Hematopoietic multipotent progenitor cell treated with erythropoietin and hydrocortisone succinate and interleukin-3 and kit ligand, for 6 days (in vitro differentiated cells): Measurements from ENCODE around the gene TEAD1.

Source experiments
- DNase-seq: peaks from one replicate; pipeline ENCODE4 v3.0.0-alpha.2; 2015

The TEAD1 gene

GRCh38 chr11:12793065-12793464, 118.8 kb downstream of the TEAD1 start:
- DNase-seq, result no peak

- DNase-seq, result no peak
Observed at GRCh38 chr11:12793506-12793905, 119.3 kb downstream of the TEAD1 start.

- DNase-seq, result no peak
Observed at GRCh38 chr11:12794576-12795230, 120.5 kb downstream of the TEAD1 start.

GRCh38 chr11:12797996-12798395, 123.8 kb downstream of the TEAD1 start:
- no peak for DNase-seq

- DNase-seq, result no peak
Observed at GRCh38 chr11:12798609-12799011, 124.4 kb downstream of the TEAD1 start.

- DNase-seq, result no peak
Observed at GRCh38 chr11:12799334-12799835, 125.2 kb downstream of the TEAD1 start.

- DNase-seq, result no peak
Observed at GRCh38 chr11:12800032-12800671, 125.9 kb downstream of the TEAD1 start.

- DNase-seq, result no peak
Observed at GRCh38 chr11:12800871-12801270, 126.7 kb downstream of the TEAD1 start.

GRCh38 chr11:12801976-12802375, 127.8 kb downstream of the TEAD1 start:
- no peak for DNase-seq

- DNase-seq, result no peak
Observed at GRCh38 chr11:12802418-12803085, 128.3 kb downstream of the TEAD1 start.

GRCh38 chr11:12803086-12803826, 129.0 kb downstream of the TEAD1 start:
- no peak for DNase-seq

GRCh38 chr11:12806113-12806512, 131.9 kb downstream of the TEAD1 start:
- no peak for DNase-seq

- DNase-seq, result no peak
Observed at GRCh38 chr11:12807621-12808020, 133.4 kb downstream of the TEAD1 start.

GRCh38 chr11:12808519-12808918, 134.3 kb downstream of the TEAD1 start:
- DNase-seq, result no peak

- DNase-seq, result no peak
Observed at GRCh38 chr11:12809364-12809763, 135.1 kb downstream of the TEAD1 start.

- no peak for DNase-seq
Observed at GRCh38 chr11:12809864-12810567, 135.8 kb downstream of the TEAD1 start.

GRCh38 chr11:12810568-12810894, 136.3 kb downstream of the TEAD1 start:
- DNase-seq, result no peak

GRCh38 chr11:12811861-12812260, 137.6 kb downstream of the TEAD1 start:
- no peak for DNase-seq

- no peak for DNase-seq
Observed at GRCh38 chr11:12812849-12813248, 138.6 kb downstream of the TEAD1 start.

- DNase-seq, result no peak
Observed at GRCh38 chr11:12813371-12814225, 139.4 kb downstream of the TEAD1 start.

- DNase-seq, result no peak
Observed at GRCh38 chr11:12815129-12815480, 140.9 kb downstream of the TEAD1 start.

GRCh38 chr11:12815931-12816494, 141.8 kb downstream of the TEAD1 start:
- DNase-seq, result no peak
